G401 (cell line): ENCODE data around the gene SLC7A7. TPM values are rescaled to one million over a fixed set of nuclear protein-coding genes. Genes with fewer than 3 reads are reported as not detected.
"Not testable (repeated sequence)": the region's sequence is repeated elsewhere in the genome, so short reads cannot be mapped to it uniquely, and the experiment has no call there.

Source experiments
- DNase-seq: peaks from one replicate; pipeline ENCODE4 v3.0.0-alpha.2; 2015; ENCODE audit warnings: low spot score
- in situ Hi-C: cut with HindIII; loops from 2 replicates; pipeline ENCODE4 v1.10.0; 2016; ENCODE audit warnings: low sequenced_read_pairs, mixed read lengths
- total RNA-seq: library from RNA; depleted of rRNA; stranded (reverse); fragments of >200 nt; shearing (Covaris generic); gene quantifications from 2 replicates; pipeline ENCODE4 v1.2.3, GENCODE V29; 2014; rRNA removed

The SLC7A7 gene
- total RNA-seq, 1 experiment from 2014 or later, result 28.1 TPM

- no peak for DNase-seq
- in situ Hi-C loops, result no loop called here
These were observed 89.2 kb downstream of the SLC7A7 start for GRCh38 chr14:22726012-22726411.

GRCh38 chr14:22725374-22725773 is 89.9 kb downstream of the SLC7A7 start:
- in situ Hi-C loops, DNase-seq: not testable (repeated sequence)

- DNase-seq, in situ Hi-C loops: not testable (repeated sequence)
These were observed 90.4 kb downstream of the SLC7A7 start for GRCh38 chr14:22724847-22725246.

GRCh38 chr14:22723815-22724214 is 91.4 kb downstream of the SLC7A7 start:
- no peak for DNase-seq
- in situ Hi-C loops, result no loop called here

Other genes starting within 250 kb of the SLC7A7 start
- gene DAD1, start 226.2 kb downstream of the SLC7A7 start, total RNA-seq, result 381 and 389 TPM in 2 replicates
- gene ABHD4, start 217.1 kb downstream of the SLC7A7 start, total RNA-seq, result 8.1 and 8.9 TPM in 2 replicates
- gene OR6J1, start 171.1 kb downstream of the SLC7A7 start, total RNA-seq, result not detected in 2 replicates
- gene OXA1L, start 48.7 kb downstream of the SLC7A7 start, total RNA-seq, result 187 and 240 TPM in 2 replicates
- 77.9 and 133 TPM in 2 replicates for gene MRPL52, start 14.5 kb upstream of the SLC7A7 start, total RNA-seq
- 294 and 298 TPM in 2 replicates for gene MMP14, start 21.1 kb upstream of the SLC7A7 start, total RNA-seq
- 37.1 and 41.5 TPM in 2 replicates for gene LRP10, start 56.3 kb upstream of the SLC7A7 start, total RNA-seq
- not detected in 2 replicates for gene REM2, start 67.8 kb upstream of the SLC7A7 start, total RNA-seq
- 62.2 and 78.0 TPM in 2 replicates for gene RBM23, start 103.7 kb upstream of the SLC7A7 start, total RNA-seq
- gene PRMT5, start 113.9 kb upstream of the SLC7A7 start, total RNA-seq, result 206 and 257 TPM in 2 replicates
- gene HAUS4, start 141.7 kb upstream of the SLC7A7 start, total RNA-seq, result 102 and 131 TPM in 2 replicates
- gene AJUBA, start 167.1 kb upstream of the SLC7A7 start, total RNA-seq, result 16.4 and 17.0 TPM in 2 replicates
- gene C14orf93, start 194.7 kb upstream of the SLC7A7 start, total RNA-seq, result 8.7 and 15.1 TPM in 2 replicates
- gene PSMB5, start 219.5 kb upstream of the SLC7A7 start, total RNA-seq, result 447 and 480 TPM in 2 replicates
- gene PSMB11, start 226.8 kb upstream of the SLC7A7 start, total RNA-seq, result not detected in 2 replicates
- 8.7 and 10.9 TPM in 2 replicates for gene CDH24, start 242.1 kb upstream of the SLC7A7 start, total RNA-seq